GM19238 (cell line): ENCODE data around the gene PTPRQ.
A peak's percentile ranks its signal among the peaks of the same experiment; 100 is the strongest.
"Not testable (repeated sequence)": the region's sequence is repeated elsewhere in the genome, so short reads cannot be mapped to it uniquely, and the experiment has no call there.

ENCODE experiments used
- DNase-seq: peaks from one replicate; pipeline ENCODE4 v3.0.0; 2011; ENCODE audit warnings: low spot score; ENCODE audit not compliant: insufficient read length

Gene PTPRQ

DNA sequence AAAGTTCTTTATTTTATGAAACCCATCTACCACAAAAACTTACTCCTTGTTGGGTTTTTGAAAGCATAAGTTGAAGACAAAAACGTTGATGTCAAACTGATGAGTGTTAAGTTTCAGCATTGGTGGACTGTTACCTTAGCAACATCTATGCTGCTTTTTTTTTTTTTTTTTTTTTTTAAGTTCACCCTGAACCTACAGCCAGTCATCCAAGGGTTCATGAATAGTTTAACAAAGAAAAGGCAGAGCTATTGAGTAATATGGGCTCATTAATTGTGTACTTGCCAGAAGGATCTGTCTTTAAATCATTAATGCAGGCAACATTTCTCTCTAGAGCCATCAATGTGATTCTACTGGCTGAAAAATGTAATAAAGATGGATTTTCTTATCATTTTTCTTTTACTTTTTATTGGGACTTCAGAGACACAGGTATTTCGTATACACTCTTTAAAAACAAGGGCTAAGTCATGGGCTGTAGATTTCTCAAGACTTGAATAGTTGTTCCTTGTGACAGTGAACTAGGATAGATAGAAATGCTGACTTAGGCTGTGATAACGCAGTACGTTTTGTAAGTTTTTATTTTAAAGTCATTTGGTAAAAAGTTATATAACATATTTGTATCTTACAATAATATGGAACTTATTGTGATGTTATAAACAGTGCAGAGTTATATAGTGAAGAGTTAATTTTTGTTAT, at the start of gene PTPRQ:
PTPRQ (plus strand) TSS at position 262 of the 693 bp plus-strand sequence; CDS start at position 373, 111 bp downstream.
- no peak for DNase-seq

DNA sequence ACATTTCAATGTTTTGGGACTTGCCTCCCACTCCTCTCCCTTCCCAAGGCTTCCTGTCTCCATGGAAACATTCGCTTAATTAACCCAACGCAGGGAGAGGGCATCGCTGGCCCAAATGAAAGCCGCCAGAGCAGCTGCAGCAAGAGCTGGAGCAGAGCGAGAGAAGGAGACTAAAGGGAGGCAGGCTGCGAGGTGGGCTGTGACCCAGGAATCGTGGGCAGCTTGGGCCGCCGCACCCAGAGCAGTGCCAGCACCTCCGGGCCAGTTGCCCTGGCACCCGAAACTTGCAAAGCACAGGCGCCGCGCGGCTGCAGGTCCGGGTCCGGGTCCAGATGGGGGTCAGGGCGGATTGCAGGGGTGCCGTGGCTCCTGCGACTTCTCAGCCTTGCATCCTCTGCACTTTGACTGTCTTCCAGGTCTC, 43.5 kb upstream of the PTPRQ start:
- DNase-seq, result no peak

- DNase-seq, result no peak
These were observed 42.8 kb upstream of the PTPRQ start for GRCh38 chr12:80401191-80401590.

DNA sequence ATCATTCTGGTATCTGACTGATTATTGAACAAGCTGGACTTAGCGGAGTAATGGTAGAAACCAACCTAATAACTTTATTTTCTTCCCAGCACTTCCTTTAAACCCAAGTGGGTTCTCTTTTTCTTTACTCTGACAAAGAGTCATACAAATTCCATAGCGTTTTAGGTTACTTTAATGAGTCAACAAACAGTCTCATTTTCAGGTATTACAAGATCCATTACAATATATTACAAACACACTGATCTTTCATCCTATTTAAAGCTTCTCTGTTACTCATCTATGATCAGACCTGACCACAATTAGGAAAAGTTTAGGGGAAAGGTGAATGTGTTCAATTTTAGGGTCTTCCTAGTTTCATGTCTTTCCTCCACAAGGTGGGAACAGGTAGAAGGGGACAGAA, 39.4 kb upstream of the PTPRQ start:
- no peak for DNase-seq

GRCh38 chr12:80406253-80406652, 37.8 kb upstream of the PTPRQ start:
- no peak for DNase-seq

DNA sequence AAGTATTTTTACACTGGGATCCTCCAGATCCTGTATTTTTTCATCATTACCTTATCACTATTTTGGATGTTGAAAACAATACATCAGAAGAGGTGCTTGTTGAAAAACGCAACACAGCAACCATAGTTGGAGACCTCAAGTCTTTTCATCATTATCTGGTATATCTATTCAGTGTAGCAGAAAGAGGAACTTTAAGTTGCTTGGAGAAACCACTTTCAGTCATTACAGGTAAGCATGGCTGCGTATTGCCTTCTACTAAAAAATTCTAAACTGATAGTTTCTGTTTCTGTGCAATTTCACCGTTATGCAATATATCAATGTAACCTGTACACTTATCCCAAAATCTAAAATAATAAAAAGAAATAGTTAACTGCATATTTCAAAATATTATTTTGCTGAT, 32.2 kb upstream of the PTPRQ start:
- no peak for DNase-seq

GRCh38 chr12:80412343-80412953, 31.6 kb upstream of the PTPRQ start:
- peak; percentile 3 for DNase-seq

DNA sequence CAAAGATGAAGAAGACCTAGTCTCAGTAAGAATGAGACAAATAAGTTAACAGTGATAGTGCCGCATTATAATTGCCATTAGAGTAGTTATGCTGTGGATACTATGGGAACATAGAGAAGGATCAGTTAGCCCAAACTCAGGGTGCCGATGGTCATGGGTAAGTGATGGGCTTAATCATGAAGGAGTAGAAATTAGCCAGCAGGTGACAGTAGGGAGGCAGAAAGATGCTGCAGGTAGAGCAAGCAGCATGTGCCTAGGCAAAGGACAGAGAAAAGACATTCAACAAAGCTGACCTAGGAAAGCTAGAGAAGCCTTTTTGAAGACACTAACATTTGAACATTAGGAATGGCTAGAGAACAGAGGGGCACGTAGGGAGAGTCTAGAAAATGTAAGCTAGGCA, 30.6 kb upstream of the PTPRQ start:
- no peak for DNase-seq

GRCh38 chr12:80415466-80415865, 28.6 kb upstream of the PTPRQ start:
- DNase-seq, result no peak

DNA sequence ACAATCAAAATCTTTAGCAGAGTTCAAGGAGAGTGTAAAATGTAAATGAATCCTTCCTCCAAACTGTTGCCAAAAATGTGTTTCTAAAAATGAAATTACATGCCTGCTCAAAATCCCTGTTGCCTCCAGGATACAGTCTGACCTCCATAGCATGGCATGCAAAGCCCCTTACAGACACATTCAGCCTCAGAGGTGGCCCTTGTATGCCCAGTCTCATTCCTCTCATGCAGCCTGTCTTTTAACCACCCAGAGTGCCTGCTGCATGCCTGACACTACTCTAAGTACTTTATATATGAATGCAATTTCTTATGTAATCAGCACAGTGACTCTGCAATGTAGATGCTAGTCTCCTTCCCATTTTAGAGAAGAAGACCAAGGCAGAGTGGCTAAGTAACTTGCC, 24.4 kb upstream of the PTPRQ start:
- no peak for DNase-seq

DNA sequence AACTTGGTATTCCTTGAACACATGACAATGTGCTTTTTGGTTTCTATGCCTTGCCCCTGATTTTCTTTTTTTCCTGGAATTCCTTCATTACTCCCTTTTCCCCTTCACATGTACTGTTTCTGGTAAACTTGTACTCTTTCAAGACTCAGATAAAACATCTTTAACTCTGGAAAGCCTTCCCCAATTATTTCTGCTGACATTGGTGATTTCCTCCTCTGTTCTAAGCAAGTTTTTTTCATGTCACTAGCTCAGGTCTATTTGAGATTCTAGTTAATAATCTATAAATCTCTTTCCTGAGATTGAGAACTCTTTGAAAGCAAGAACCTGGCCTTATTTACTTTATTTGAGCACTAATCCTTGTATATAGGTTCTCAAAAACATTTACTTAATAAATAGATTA, 24.0 kb upstream of the PTPRQ start:
- no peak for DNase-seq

DNA sequence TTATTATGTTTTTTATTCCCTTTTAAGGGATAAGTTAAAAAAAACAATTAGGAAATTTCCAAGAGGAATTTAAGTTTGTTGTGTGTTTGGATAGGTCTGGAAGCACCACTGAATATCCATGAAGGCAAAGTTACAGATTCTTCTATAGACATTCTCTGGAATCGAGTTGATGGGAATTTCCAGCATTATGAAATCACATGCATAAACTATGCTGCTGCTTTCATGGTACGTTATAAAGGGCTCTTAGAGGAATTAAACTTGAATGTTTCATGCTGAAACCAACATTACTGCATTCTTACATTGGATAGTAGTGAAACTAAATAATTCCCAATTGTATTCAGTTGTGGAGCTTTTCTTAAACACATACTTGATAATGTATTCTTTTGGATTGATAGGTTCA, 21.5 kb upstream of the PTPRQ start:
- DNase-seq, result no peak

DNA sequence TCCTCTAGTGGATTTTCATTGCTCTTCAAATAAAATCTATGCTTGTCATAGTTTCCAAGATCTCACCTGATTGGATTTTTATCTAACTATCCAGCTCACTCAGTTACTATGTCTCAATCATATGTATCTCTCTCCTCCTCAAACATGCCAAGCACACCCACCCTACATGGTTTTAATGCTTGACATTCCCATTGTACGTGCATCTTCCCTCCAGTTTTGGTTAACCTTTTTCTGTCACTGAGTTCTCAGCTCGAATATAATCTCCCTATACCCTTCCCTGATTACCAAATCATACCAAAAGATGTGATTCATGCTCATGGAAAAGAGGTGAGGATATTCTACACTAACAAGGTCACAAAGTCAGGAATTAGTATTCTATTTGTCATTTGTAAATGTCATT, 12.0 kb upstream of the PTPRQ start:
- no peak for DNase-seq

GRCh38 chr12:80441921-80442320, 2.1 kb upstream of the PTPRQ start:
- no peak for DNase-seq

DNA sequence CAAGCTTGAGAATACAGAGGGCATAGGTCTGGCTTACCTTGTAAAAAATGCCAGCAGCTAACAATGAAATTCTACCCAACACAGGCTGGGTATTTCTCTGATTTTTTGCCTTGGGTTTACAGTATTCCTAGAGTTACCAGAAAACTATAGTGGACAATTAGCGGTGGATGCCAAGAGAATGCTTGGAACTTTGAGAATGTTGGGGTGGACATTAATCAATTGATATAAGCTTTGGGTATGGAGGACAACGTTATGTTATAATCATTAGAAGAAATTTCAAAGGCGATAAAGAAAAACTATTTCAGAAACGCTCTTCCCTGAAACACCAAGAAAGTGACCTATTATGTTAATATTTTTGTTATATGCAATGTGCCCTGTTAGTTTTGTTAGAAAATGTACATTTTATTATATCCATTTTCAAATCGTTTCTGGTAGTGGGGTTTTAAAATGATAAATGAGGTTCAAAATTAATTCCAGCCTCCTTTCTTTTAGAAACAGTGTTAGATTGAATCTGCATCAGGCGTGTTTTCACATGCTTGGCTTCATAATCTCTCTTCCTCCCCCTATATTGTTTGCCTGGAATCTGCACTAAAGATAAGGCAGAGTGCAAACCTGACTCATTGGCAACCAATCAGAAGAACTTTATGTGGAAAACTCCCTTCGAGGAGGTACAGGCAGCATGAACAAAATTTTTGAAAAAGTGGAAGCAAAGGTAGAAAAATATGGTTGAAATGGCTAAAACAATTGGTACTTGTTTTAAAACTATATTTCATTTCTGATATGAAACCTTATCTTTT, 1.4 kb upstream of the PTPRQ start:
- DNase-seq, result no peak

DNA sequence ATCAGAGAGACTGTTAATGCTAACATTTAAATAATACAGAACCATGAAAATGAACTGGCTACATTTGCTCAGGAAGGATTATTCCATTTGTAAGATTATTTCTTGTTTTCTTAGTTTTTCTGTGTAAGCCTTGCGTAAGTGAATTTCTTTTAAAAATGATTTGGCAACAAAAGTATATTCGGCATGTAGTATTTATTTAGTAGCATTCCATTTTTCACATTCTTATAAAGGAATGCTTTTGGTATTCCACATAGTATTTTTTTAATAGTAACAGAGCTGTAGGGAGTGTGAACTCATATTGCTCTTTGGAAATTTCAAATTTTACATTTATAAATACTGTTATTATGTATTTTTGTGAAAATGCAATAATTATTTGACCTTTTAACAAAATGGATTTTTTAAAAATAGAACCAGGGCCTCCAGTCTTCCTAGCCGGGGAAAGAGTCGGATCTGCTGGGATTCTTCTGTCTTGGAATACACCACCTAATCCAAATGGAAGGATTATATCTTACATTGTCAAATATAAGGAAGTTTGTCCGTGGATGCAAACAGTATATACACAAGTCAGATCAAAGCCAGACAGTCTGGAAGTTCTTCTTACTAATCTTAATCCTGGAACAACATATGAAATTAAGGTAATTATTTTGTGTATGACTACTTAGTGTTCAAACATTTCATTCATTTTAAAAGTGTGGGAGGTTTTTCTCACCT, 1.2 kb downstream of the PTPRQ start:
- no peak for DNase-seq

DNA sequence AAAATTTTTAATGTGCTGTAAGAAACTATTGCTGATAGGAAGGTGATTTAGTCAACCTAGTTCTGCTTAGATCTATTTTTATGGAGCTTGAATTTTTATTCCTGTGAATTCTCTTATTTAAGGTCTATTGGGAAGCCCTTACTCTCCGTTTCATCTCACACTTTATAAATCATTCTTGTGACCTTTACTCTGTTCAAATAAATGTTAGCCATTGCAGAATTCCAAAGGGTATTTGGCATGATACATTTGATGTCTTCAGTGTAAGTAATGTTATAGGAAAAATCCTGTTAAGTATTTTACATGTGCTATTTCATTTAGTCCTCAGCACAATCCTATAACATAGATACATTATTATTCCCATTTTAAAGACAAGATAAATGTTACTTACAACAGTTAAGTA, 12.5 kb downstream of the PTPRQ start:
- no peak for DNase-seq

- no peak for DNase-seq
These were observed 16.9 kb downstream of the PTPRQ start for GRCh38 chr12:80460972-80461371.

GRCh38 chr12:80461851-80462250, 17.8 kb downstream of the PTPRQ start:
- DNase-seq, result not testable (repeated sequence)

GRCh38 chr12:80469681-80470080, 25.6 kb downstream of the PTPRQ start:
- no peak for DNase-seq

- no peak for DNase-seq
These were observed 26.4 kb downstream of the PTPRQ start for GRCh38 chr12:80470403-80470802.

- DNase-seq, result no peak
These were observed 28.2 kb downstream of the PTPRQ start for GRCh38 chr12:80472236-80472635.
